ENCODE results near the gene YBX2.

Gene YBX2

GRCh38 chr17:7308625-7309433, 14.4 kb upstream of the YBX2 start:
- in situ Hi-C loops (cut with HindIII; ENCODE audit: low pct_ligation_motif_present, low pct_unique_long_range_greater_than_20kb, low sequenced_read_pairs) = no loop called here

DNA sequence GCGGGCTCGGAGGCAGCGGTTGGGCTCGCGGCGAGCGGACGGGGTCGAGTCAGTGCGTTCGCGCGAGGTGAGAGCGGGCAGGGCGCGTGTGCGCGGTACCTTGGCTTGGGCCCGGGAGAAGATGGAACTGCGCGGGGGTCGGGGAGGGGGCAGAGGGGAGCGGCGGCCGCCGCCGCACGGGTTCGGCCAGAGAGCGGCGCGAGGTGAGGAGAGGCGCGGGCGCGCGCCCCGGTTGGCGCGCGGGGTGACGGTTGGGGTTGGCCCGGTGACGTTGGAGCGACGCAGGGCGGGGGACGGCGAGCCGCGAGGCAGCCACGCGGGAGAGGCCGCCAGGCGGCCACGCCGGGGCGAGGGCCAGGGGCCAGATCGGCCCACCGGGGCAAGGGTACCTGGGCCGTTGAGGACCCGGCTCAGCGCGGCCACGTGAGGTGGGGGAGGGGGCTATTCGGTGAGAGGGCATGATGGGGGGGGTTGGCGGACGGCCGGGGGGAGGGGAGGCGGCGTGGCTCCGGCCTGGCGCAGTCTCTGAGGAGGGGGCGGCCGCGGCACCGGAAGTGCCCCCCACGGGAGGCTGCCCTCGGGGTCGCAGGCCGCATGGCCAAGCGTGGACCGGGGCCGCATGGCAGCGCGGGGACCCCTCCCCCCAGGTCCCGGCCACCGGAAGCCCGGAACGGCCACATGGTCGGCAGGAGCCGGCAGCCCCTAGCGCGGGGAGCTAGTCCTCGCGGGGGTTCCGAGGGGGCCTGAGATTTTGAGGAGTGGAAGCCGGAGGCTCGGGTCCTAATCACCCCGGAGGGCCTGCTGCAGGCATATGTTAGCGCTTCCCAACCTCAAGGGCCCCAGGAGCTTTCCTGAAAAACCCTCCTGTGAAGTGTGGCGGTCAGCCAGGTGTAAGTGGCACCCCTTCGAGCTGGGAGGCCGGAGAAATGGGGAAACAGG, 13.5 kb upstream of the YBX2 start:
- peak; percentile 53 for DNase-seq
- in situ Hi-C loops (cut with HindIII; ENCODE audit: low pct_ligation_motif_present, low pct_unique_long_range_greater_than_20kb, low sequenced_read_pairs) = no loop called here

More at GRCh38 chr17:7308625-7309433, 14.4 kb upstream of the YBX2 start:
- peak; percentile 90 for DNase-seq

- in situ Hi-C loops (cut with HindIII; ENCODE audit: low pct_ligation_motif_present, low pct_unique_long_range_greater_than_20kb, low sequenced_read_pairs) = no loop called here
Observed at GRCh38 chr17:7306911-7307685, 12.7 kb upstream of the YBX2 start, which contains the start of gene EIF5A. TSS of gene EIF5A (plus strand) at chr17:7307628. CDS start at chr17:7309636, 2,008 bp downstream.

GRCh38 chr17:7304179-7304578, 9.7 kb upstream of the YBX2 start:
- in situ Hi-C loops (cut with HindIII; ENCODE audit: low pct_ligation_motif_present, low pct_unique_long_range_greater_than_20kb, low sequenced_read_pairs) = no loop called here
- DNase-seq = no peak

More at GRCh38 chr17:7306911-7307685, 12.7 kb upstream of the YBX2 start, which contains the start of gene EIF5A:
- DNase-seq = peak; percentile 100

DNA sequence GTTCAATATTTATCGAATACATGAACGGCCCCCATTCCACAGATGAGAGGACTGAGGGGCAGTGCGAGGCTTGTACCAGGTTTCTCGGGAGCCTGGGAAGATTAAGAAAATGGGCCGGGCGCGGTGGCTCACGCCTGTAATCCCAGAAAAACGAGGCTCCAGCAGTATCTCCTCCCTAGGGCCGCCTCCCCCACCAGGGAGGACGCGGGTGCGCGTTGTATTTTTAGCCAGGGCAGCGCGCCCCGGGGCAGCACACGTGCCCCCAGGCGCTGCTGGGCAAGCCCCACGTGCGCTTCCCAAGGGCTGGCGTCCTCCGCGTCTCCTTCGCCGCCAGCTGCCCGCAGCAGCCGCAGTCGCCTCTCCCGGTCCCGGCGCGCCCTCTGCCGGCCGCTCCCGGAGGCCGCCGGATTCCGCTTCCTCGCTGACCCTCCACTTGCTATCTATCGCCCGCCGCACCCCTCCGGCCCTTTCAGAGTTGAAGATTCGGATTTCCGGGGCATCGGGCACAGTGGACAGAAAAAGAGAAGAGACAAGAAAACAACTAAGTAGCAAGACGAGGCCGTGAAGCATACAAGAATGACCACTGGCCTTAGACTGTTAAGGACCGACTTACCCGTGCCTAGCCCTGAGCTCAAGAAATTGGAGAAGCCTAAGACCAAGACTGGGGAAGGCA, 1.9 kb upstream of the YBX2 start:
- in situ Hi-C loops (cut with HindIII; ENCODE audit: low pct_ligation_motif_present, low pct_unique_long_range_greater_than_20kb, low sequenced_read_pairs) = no loop called here

GRCh38 chr17:7295230-7296180, 1.1 kb upstream of the YBX2 start:
- no peak for DNase-seq
- in situ Hi-C loops (cut with HindIII; ENCODE audit: low pct_ligation_motif_present, low pct_unique_long_range_greater_than_20kb, low sequenced_read_pairs) = no loop called here

More for the DNA sequence above, 1.9 kb upstream of the YBX2 start:
- DNase-seq = peak; percentile 86

DNA sequence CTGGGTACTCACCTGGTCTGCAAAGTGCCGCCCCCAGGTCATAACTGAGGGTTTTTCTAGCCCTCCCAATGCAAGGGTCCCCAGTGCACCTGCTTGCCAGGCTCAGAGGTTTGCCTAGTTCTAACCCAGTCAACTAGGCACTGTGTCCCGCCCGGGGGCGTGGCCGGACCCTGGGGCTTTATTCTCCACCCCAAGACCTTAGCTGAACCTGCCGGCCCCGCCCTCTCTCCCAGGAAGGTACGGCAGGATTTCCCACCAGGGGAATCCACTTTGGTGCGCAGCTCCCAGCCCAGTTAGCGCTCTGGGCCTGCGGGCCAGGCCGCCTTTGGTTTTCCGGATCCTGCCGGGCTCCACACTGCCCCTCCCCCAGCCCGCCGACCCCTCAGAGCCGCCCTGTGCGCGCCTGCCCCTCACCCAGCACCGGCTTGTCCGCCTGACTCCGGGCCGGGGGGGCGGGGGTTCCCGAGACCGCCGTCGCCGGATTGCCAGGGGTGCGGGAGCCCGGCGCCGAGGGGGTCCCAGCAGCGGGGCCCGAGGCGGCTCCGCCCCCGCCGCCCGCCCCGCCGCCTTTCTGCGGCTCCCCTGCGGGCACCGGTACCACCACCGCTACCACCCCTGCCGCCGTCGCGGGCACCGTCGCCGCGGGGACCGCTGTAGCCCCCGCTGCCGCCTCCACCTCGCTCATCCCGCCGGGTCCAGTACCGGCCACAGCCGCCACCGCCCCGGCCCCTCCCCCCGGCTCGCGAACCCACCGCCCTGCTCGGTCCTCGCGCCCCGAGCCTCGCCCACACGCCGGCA, 424 bp downstream of the YBX2 start:
- in situ Hi-C loops (cut with HindIII; ENCODE audit: low pct_ligation_motif_present, low pct_unique_long_range_greater_than_20kb, low sequenced_read_pairs) = no loop called here
- no peak for DNase-seq

DNA sequence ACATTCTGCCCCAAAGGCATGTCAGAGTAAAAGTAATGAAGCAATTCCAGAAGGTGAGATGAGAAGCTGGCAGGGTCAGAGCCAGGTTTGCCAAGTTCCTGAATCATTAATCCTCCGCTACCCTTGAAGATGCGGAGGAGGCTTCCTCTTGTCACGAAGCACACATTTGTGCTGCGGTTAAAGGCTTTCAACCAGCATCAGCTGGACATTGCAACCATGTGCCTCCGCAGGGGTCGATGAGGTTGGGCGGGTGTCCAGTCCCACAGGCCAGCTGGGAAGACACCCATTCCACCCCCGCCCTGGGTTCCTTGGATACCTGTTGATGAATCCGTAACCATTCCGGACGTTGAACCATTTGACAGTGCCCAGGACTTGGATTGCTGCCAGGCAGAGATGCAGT, 1.3 kb downstream of the YBX2 start:
- peak; percentile 42 for DNase-seq
- in situ Hi-C loops (cut with HindIII; ENCODE audit: low pct_ligation_motif_present, low pct_unique_long_range_greater_than_20kb, low sequenced_read_pairs) = no loop called here

GRCh38 chr17:7292729-7293128, 1.7 kb downstream of the YBX2 start:
- DNase-seq = no peak
- in situ Hi-C loops (cut with HindIII; ENCODE audit: low pct_ligation_motif_present, low pct_unique_long_range_greater_than_20kb, low sequenced_read_pairs) = no loop called here

DNA sequence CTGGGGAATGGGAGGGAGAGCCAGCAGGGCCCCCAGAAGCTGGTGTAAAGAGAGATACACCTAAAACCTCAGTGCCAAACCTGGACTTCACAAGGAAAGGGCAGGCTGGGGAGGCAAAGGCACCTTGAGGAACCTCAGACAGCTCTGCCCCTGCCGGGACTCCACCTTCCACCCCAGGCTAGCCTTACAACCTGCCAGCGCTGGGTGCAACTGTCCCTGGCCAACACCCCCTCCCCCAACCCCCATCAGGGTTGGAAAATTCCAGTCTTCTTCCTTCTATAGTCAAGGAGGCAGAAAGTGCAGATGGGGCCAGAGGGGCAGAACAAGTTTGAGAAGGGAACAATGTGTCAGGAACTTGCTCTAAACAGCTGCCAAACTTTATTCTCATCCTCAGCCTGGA, 2.2 kb downstream of the YBX2 start:
- DNase-seq = no peak
- in situ Hi-C loops (cut with HindIII; ENCODE audit: low pct_ligation_motif_present, low pct_unique_long_range_greater_than_20kb, low sequenced_read_pairs) = no loop called here

GRCh38 chr17:7290685-7291084, 3.8 kb downstream of the YBX2 start:
- no peak for DNase-seq
- in situ Hi-C loops (cut with HindIII; ENCODE audit: low pct_ligation_motif_present, low pct_unique_long_range_greater_than_20kb, low sequenced_read_pairs) = no loop called here

- DNase-seq = no peak
- in situ Hi-C loops (cut with HindIII; ENCODE audit: low pct_ligation_motif_present, low pct_unique_long_range_greater_than_20kb, low sequenced_read_pairs) = no loop called here
Observed at GRCh38 chr17:7290166-7290565, 4.3 kb downstream of the YBX2 start.

DNA sequence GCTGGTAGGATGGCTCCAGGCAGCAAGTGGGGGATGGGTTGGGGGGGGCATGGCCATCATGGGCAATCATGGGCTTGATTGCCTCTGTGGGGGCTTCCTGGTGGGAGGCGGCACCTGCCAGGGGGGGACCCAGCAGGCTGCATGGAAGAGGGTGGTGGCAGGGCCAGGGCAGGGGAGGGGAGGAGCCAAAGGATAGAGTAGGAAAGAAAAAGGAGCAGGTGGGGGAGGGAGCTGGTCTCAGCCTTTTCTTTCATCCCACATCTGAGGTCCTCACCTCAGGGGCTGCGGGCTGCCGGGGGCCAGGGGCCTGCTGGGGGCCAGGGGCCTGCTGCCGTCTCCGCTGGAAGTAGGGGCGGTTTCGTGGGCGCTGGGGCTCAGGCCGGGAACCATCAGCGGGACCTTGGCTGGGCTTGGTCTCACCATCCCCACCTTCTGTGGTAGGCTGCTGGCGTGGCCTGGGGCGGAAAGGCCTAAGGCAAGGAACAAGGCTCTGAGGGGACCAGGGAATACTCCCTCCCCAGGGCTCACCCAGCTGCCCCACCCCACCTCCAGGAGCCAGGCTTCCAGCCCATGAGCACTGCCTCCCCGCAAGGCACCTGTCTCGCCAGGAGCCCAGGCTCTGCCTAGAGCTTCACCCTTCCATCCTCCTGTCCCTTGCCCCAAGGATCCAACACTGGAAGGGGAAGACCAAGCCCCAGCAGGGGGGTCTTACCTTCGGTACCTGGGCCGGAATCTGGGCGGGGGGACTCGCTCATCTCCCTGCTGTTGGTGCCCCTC, 5.0 kb downstream of the YBX2 start:
- no peak for DNase-seq
- in situ Hi-C loops (cut with HindIII; ENCODE audit: low pct_ligation_motif_present, low pct_unique_long_range_greater_than_20kb, low sequenced_read_pairs) = no loop called here

- in situ Hi-C loops (cut with HindIII; ENCODE audit: low pct_ligation_motif_present, low pct_unique_long_range_greater_than_20kb, low sequenced_read_pairs) = no loop called here
- DNase-seq = no peak
Observed at GRCh38 chr17:7285679-7286078, 8.8 kb downstream of the YBX2 start.

GRCh38 chr17:7284911-7285310, 9.5 kb downstream of the YBX2 start:
- in situ Hi-C loops (cut with HindIII; ENCODE audit: low pct_ligation_motif_present, low pct_unique_long_range_greater_than_20kb, low sequenced_read_pairs) = no loop called here
- no peak for DNase-seq
